ENCODE results near the gene AKR7A3.
"Not testable (repeated sequence)": the region's sequence is repeated elsewhere in the genome, so short reads cannot be mapped to it uniquely, and the experiment has no call there.

- not testable (repeated sequence) for TF ChIP-seq CTCF (conservative IDR thresholded peaks at IDR 0.05; ENCODE audit: low read length); EZH2phosphoT487 (IDR thresholded peaks at IDR 0.05; ENCODE audit: borderline replicate concordance)
These were observed 15.5 kb upstream of the AKR7A3 start for GRCh38 chr1:19304081-19304480.
